Mucosa of descending colon (tissue), 3 donors: ENCODE measurements around the gene RNF227. TPM values are rescaled to one million over a fixed set of nuclear protein-coding genes. Genes with fewer than 3 reads are reported as not detected.

Experiments
- ATAC-seq: fragments of 200-7000 bp; cut with Tn5 transposase; one replicate; pipeline ENCODE4 v1.9.1; 2020; ENCODE audit warnings: mild to moderate bottlenecking, moderate library complexity
- DNase-seq, 3 donors: peaks; one replicate each; pipeline ENCODE4 v3.0.0-alpha.2; 2020
- H3K36me3 ChIP-seq: fragments of 200-600 bp; one replicate; pipeline ENCODE4 v1.8.0; 2021; ENCODE audit warnings: low read depth, mild to moderate bottlenecking
- H3K4me1 ChIP-seq: fragments of 200-600 bp; one replicate; pipeline ENCODE4 v1.8.0; 2021; ENCODE audit warnings: low read depth, mild to moderate bottlenecking
- H3K4me3 ChIP-seq: fragments of 200-600 bp; one replicate; pipeline ENCODE4 v1.8.0; 2021; ENCODE audit warnings: mild to moderate bottlenecking
- H3K9me3 ChIP-seq: fragments of 200-600 bp; one replicate; pipeline ENCODE4 v1.8.0; 2021; ENCODE audit warnings: mild to moderate bottlenecking
- intact Hi-C, 2 donors: fragments of 100-400 bp; cut with DNase I in 1 of 2; cut with micrococcal nuclease in 1 of 2; formaldehyde crosslinking; loops; one replicate each; pipeline versions ENCODE4 v1.11.0 to v1.11.1; 2022; cut with DNase I, micrococcal nuclease
- total RNA-seq, 3 donors: library from RNA; stranded (reverse); fragmentation: NEBNext Ultra II Directional in 2 of 3; extraction: Animal tissue kit (Norgen Biotek cat#: 25700) in 2 of 3; gene quantifications; one replicate each; pipeline versions ENCODE4 v1.2.1 to v1.2.4, GENCODE V29; 2021 to 2023
- TF ChIP-seq, protein P1 (sequence below): fragments of 200-600 bp; IDR thresholded peaks from one replicate; pipeline ENCODE4 v1.8.0; 2022; ENCODE audit warnings: antibody characterized with exemption, mild to moderate bottlenecking
- donor health status: DM: no; HTN: no; CAD: no; lungs with moderate emphysema.
- donor health status: DM: no; HTN: no; CAD: no.
- donor health status: DM: no; HTN: yes; CAD: no.

Gene RNF227
- total RNA-seq, 3 donors from 2014 or later: 1.4 to 3.0 (median 2.4) TPM

GRCh38 chr17:7922845-7923628, 6.9 kb upstream of the RNF227 start:
- DNase-seq (peak; percentile 92 to 93 (median 92)), ATAC-seq (peak; percentile 98)
- H3K36me3 ChIP-seq: no peaks in the 10 kb centered on the region
- no peak overlapping the region for H3K4me3 ChIP-seq
- H3K4me1 ChIP-seq: no peaks in the 10 kb centered on the region
- H3K9me3 ChIP-seq: no peaks in the 10 kb centered on the region
- TF ChIP-seq, protein P1, sequence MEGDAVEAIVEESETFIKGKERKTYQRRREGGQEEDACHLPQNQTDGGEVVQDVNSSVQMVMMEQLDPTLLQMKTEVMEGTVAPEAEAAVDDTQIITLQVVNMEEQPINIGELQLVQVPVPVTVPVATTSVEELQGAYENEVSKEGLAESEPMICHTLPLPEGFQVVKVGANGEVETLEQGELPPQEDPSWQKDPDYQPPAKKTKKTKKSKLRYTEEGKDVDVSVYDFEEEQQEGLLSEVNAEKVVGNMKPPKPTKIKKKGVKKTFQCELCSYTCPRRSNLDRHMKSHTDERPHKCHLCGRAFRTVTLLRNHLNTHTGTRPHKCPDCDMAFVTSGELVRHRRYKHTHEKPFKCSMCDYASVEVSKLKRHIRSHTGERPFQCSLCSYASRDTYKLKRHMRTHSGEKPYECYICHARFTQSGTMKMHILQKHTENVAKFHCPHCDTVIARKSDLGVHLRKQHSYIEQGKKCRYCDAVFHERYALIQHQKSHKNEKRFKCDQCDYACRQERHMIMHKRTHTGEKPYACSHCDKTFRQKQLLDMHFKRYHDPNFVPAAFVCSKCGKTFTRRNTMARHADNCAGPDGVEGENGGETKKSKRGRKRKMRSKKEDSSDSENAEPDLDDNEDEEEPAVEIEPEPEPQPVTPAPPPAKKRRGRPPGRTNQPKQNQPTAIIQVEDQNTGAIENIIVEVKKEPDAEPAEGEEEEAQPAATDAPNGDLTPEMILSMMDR: no peak
- intact Hi-C loops: no loop called here

DNA sequence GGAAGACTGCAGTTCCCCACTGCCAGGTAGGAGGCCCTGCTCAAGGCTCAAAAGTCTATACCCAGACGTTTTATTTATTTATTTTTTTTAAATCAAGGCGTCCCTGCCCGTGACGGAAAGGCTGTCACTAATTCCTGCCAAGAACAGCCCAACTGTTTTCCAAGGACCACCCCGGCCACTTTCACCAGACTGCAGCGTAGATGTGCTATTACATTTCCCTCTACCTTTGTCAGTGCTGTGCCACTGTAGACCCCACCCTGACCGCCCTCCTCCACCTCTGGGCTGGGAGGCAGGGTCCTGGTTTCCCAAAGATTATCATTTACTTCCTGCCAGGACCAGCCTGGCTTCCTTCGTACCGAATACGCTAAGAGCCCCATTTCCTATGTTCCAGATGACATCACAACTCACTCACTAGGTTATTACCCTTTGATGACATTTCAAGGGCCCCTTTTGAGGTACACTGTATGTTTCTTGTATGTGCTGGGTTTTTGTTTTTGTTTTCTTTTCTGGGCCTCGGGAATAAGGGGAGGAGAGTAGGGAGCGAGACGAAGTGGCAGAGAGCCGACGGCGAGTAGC, 6.3 kb upstream of the RNF227 start:
- TF ChIP-seq, protein P1: no peak
- intact Hi-C loops: no loop called here
- ATAC-seq: peak; percentile 6
- no peaks in the 10 kb centered on the region for H3K4me1 ChIP-seq
- H3K4me3 ChIP-seq: no peak overlapping the region
- no peaks in the 10 kb centered on the region for H3K36me3 ChIP-seq
- no peaks in the 10 kb centered on the region for H3K9me3 ChIP-seq
- no peak for DNase-seq

- DNase-seq: no peak
- Histone ChIP-seq H3K9me3 (no peaks in the 10 kb centered on the region), H3K4me3 (no peak overlapping the region), H3K4me1 (peaks cover 16% of the 10 kb centered on the region), H3K36me3 (no peaks in the 10 kb centered on the region)
- no peak for ATAC-seq
- intact Hi-C loops: no loop called here
- TF ChIP-seq, protein P1: no peak
Measured at GRCh38 chr17:7916808-7917207, 719 bp upstream of the RNF227 start.

DNA sequence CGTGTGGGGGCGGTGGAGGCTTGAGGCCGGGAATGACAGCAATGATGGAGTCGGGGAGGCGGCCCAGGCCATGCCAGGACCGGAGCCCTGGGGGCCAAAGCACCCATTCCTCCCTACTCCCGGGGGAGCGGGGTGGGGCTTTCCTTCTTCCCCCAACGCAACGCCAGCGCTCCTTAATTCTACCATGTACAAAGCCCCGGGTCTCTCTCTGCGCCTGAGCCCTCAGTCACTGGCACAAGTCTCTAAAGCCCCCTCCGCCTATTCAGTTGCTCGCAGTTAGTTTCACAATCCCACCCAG, 245 bp upstream of the RNF227 start:
- Histone ChIP-seq H3K36me3 (no peaks in the 10 kb centered on the region), H3K4me1 (peaks cover 16% of the 10 kb centered on the region), H3K9me3 (no peaks in the 10 kb centered on the region), H3K4me3 (peak overlapping the region; percentile 10)
- DNase-seq: no peak
- intact Hi-C loops: no loop called here
- no peak for ATAC-seq
- TF ChIP-seq, protein P1: no peak

- intact Hi-C loops: no loop called here
- DNase-seq (no peak), ATAC-seq (peak; percentile 60)
- Histone ChIP-seq H3K9me3 (no peaks in the 10 kb centered on the region), H3K36me3 (no peaks in the 10 kb centered on the region), H3K4me3 (peak overlapping the region; percentile 6), H3K4me1 (peaks cover 16% of the 10 kb centered on the region)
- TF ChIP-seq, protein P1: no peak
Measured at GRCh38 chr17:7915179-7915610, 894 bp downstream of the RNF227 start.
